SK-N-SH (cell line): ENCODE measurements around the gene CHRM1. TPM values are rescaled to one million over a fixed set of nuclear protein-coding genes. Genes with fewer than 3 reads are reported as not detected.

Experiments
- CTCF ChIA-PET: fragments of 300-600, 350-600 bp; formaldehyde crosslinking; extraction: SDS; loops from one replicate; lab custom pipeline; 2021; lab: Yijun Ruan, JAX
- POLR2A ChIA-PET: fragments of 350-600 bp; sonication (Branson Sonifier 250); formaldehyde crosslinking; extraction: SDS; loops from one replicate; lab custom pipeline; 2020; ENCODE audit warnings: antibody characterized with exemption, inconsistent platforms; lab: Yijun Ruan, JAX
- DNase-seq: peaks from one replicate; pipeline ENCODE4 v3.0.0; 2012
- H2AFZ ChIP-seq: fragments of 200-600 bp; sonication (generic); 2 replicates; pipeline ENCODE4 v1.8.1; 2016; ENCODE audit warnings: antibody characterized with exemption, mild to moderate bottlenecking, low read depth
- H3F3A ChIP-seq: fragments of 200-600 bp; sonication (generic); replicated peaks from 2 replicates; pipeline ENCODE3; 2016; ENCODE audit warnings: antibody characterized with exemption, mild to moderate bottlenecking; ENCODE audit not compliant: insufficient read depth
- H3K27ac ChIP-seq, 2 experiments: fragments of 200-500 bp in 1 of 2; fragments of 200-600 bp in 1 of 2; sonication (Bioruptor generic) in 1 of 2; sonication (generic), shearing (Covaris generic) in 1 of 2; 2 replicates each; pipeline versions ENCODE4 v1.5.1 to v1.6.1; 2014 to 2016; ENCODE audit warnings: low read depth in 2 of 2, inconsistent platforms in 1 of 2, low read length in 1 of 2, mild to moderate bottlenecking in 1 of 2, mixed read lengths in 1 of 2
- H3K27me3 ChIP-seq: fragments of 200-600 bp; sonication (generic), shearing (Covaris generic); 2 replicates; pipeline ENCODE4 v1.6.1; 2016; ENCODE audit warnings: mixed run types; ENCODE audit not compliant: insufficient read depth
- H3K36me3 ChIP-seq, 2 experiments: fragments of 200-500 bp in 1 of 2; fragments of 200-600 bp in 1 of 2; sonication (Bioruptor generic) in 1 of 2; sonication (generic) in 1 of 2; replicated peaks in 1 of 2; 2 replicates each; pipeline versions ENCODE3 to v1.5.1; 2014 to 2016; ENCODE audit warnings: low read length in 1 of 2, mild to moderate bottlenecking in 1 of 2; ENCODE audit not compliant: insufficient read depth in 2 of 2, control insufficient read depth in 1 of 2
- H3K4me1 ChIP-seq, 2 experiments: fragments of 200-500 bp in 1 of 2; fragments of 200-600 bp in 1 of 2; sonication (Bioruptor generic) in 1 of 2; sonication (generic), shearing (Covaris generic) in 1 of 2; 2 replicates each; pipeline versions ENCODE4 v1.5.1 to v1.6.1; 2014 to 2016; ENCODE audit warnings: low read depth in 1 of 2, low read length in 1 of 2, mixed run types in 1 of 2; ENCODE audit not compliant: insufficient read depth in 2 of 2, control insufficient read depth in 1 of 2
- H3K4me2 ChIP-seq: fragments of 200-600 bp; sonication (generic), shearing (Covaris generic); 2 replicates; pipeline ENCODE4 v1.6.1; 2017; ENCODE audit warnings: mixed run types
- H3K4me3 ChIP-seq, 2 experiments: fragments of 200-500 bp in 1 of 2; fragments of 200-600 bp in 1 of 2; sonication (Bioruptor generic) in 1 of 2; sonication (generic), shearing (Covaris generic) in 1 of 2; 2 replicates each; pipeline versions ENCODE4 v1.5.1 to v1.8.1; 2014 to 2016; ENCODE audit warnings: low read depth in 2 of 2, inconsistent platforms in 1 of 2, low read length in 1 of 2, mild to moderate bottlenecking in 1 of 2, mixed read lengths in 1 of 2, moderate library complexity in 1 of 2
- H3K79me2 ChIP-seq: fragments of 200-600 bp; sonication (generic); 2 replicates; pipeline ENCODE4 v1.8.1; 2017; ENCODE audit warnings: mild to moderate bottlenecking; ENCODE audit not compliant: insufficient read depth
- H3K9ac ChIP-seq: fragments of 200-600 bp; sonication (generic); 2 replicates; pipeline ENCODE4 v1.6.1; 2017; ENCODE audit warnings: mixed run types
- H3K9me2 ChIP-seq: fragments of 200-600 bp; sonication (generic); 2 replicates; pipeline ENCODE4 v1.6.1; 2017; ENCODE audit warnings: mixed run types
- H3K9me3 ChIP-seq: fragments of 200-600 bp; sonication (generic); 2 replicates; pipeline ENCODE4 v1.6.1; 2017; ENCODE audit warnings: mixed run types, mild to moderate bottlenecking, moderate library complexity
- H4K20me1 ChIP-seq: fragments of 200-600 bp; sonication (generic); 2 replicates; pipeline ENCODE4 v1.6.1; 2017; ENCODE audit warnings: mild to moderate bottlenecking, mixed run types; ENCODE audit not compliant: insufficient read depth
- CHD2 ChIP-seq: fragments of 150-350 bp; IDR thresholded peaks from 2 replicates; pipeline ENCODE4 v1.6.1; 2018; ENCODE audit warnings: low read length; ENCODE audit not compliant: partially characterized antibody
- EP300 ChIP-seq, 2 experiments: IDR thresholded peaks; 2 replicates each; pipeline versions ENCODE4 v1.4.0 to v1.6.1; 2012; ENCODE audit warnings: borderline replicate concordance in 1 of 2, low read depth in 1 of 2, low read length in 1 of 2
- FOXJ3 ChIP-seq: sonication (generic); formaldehyde crosslinking; IDR thresholded peaks from 2 replicates; pipeline ENCODE4 v1.5.1; 2020; ENCODE audit warnings: mild to moderate bottlenecking, missing genetic modification reagents
- GABPA ChIP-seq: IDR thresholded peaks from 2 replicates; pipeline ENCODE4 v1.4.0; 2012; ENCODE audit warnings: low read depth, mild to moderate bottlenecking
- MEF2A ChIP-seq: IDR thresholded peaks from 2 replicates; pipeline ENCODE4 v1.4.0; 2012; ENCODE audit warnings: low read depth, borderline replicate concordance
- NFIC ChIP-seq: IDR thresholded peaks from 2 replicates; pipeline ENCODE4 v1.4.0; 2012; ENCODE audit warnings: borderline replicate concordance
- RAD21 ChIP-seq: IDR thresholded peaks from 2 replicates; pipeline ENCODE4 v1.6.1; 2012; ENCODE audit warnings: mild to moderate bottlenecking, low read length
- RFX5 ChIP-seq: IDR thresholded peaks from 2 replicates; pipeline ENCODE4 v1.6.1; 2012; ENCODE audit warnings: mild to moderate bottlenecking, improper control_type of control experiment, low read length
- SIN3A ChIP-seq: IDR thresholded peaks from 2 replicates; pipeline ENCODE4 v1.6.1; 2012; ENCODE audit warnings: low read depth, mild to moderate bottlenecking, low read length, moderate library complexity, borderline replicate concordance
- TEAD4 ChIP-seq: IDR thresholded peaks from 2 replicates; pipeline ENCODE4 v1.4.0; 2012; ENCODE audit warnings: mild to moderate bottlenecking, borderline replicate concordance; ENCODE audit not compliant: insufficient read depth
- YY1 ChIP-seq: IDR thresholded peaks from 2 replicates; pipeline ENCODE4 v1.4.0; 2012; ENCODE audit warnings: low read depth, mild to moderate bottlenecking
- WGBS: methylation state at CpG from one replicate; pipeline ENCODE4 v1.1.6; 2017; ENCODE audit warnings: low lambda C conversion rate; 5-methylcytosine and 5-hydroxymethylcytosine counted together
- polyA plus RNA-seq, 3 experiments: library from polyadenylated mRNA; depleted of rRNA; stranded (reverse); fragments of >200 nt; gene quantifications; 2 replicates each; pipeline ENCODE4 v1.2.3, GENCODE V29; 2012
- TF ChIP-seq, protein P1 (sequence below): fragments of 150-350 bp; IDR thresholded peaks from 2 replicates; pipeline ENCODE4 v1.6.1; 2016; ENCODE audit warnings: mild to moderate bottlenecking, low read depth, low read length
- TF ChIP-seq, protein P2 (sequence below): fragments of 150-350 bp; IDR thresholded peaks from 2 replicates; pipeline ENCODE4 v1.6.1; 2017; ENCODE audit warnings: antibody characterized with exemption, low read length, low read depth, borderline replicate concordance
- TF ChIP-seq, protein P3 (sequence below): IDR thresholded peaks from 2 replicates; pipeline ENCODE4 v1.4.0; 2012; ENCODE audit warnings: low read depth, borderline replicate concordance
- TF ChIP-seq, protein P4 (sequence below): IDR thresholded peaks from 2 replicates; pipeline ENCODE4 v1.4.0; 2012; ENCODE audit warnings: low read depth

CHRM1 gene
- polyA plus RNA-seq, 1 of the 3 experiments (the other 2 are of a cell fraction) = not detected

DNA sequence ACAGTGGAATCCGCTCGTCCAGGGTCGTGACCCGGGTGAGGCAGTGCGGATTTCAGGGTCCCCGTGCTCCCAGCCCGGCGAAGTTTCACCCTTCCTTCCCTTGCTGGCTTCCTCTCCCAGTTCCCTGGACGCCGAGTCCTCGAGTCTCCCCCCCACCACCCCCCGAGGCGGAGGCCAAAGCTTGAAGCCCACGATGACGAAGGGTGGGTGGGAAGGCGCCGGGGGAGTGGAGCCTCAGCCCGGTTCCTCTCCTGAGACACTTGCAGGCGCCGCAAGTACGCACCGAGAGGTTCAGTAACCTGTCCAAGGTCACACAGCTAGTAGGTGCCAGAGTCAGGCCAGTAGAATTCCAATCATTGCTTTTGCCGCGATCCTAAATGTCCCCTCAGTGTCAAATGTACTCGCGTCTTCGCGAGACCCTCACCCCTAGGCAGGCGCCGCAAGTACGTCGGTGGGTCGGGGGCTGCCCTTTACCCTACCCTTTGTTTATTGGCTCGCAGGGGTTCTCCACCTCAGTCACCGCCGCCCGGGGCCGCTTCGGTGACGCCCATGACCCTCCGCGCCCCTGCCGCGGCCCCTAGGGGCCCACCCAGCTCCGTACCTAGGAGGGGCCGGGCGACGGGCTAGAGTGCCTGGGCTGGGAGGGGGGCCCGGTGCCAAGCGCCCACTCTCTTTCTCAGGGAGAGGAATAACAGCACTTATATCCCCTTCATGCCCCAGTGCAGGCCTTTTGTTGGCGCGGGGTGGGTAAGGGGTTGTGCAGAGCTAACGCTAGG lies 5.7 kb upstream of the CHRM1 start:
- CTCF ChIA-PET = interaction anchor here (0.9 to 6.9 kb wide), 4 partner anchors 20 to 96 kb away, joined by 3 to 54 read pairs (median 13); no protein-coding TSS in a partner anchor
- H3K4me2 ChIP-seq = no peak overlapping the region

DNA sequence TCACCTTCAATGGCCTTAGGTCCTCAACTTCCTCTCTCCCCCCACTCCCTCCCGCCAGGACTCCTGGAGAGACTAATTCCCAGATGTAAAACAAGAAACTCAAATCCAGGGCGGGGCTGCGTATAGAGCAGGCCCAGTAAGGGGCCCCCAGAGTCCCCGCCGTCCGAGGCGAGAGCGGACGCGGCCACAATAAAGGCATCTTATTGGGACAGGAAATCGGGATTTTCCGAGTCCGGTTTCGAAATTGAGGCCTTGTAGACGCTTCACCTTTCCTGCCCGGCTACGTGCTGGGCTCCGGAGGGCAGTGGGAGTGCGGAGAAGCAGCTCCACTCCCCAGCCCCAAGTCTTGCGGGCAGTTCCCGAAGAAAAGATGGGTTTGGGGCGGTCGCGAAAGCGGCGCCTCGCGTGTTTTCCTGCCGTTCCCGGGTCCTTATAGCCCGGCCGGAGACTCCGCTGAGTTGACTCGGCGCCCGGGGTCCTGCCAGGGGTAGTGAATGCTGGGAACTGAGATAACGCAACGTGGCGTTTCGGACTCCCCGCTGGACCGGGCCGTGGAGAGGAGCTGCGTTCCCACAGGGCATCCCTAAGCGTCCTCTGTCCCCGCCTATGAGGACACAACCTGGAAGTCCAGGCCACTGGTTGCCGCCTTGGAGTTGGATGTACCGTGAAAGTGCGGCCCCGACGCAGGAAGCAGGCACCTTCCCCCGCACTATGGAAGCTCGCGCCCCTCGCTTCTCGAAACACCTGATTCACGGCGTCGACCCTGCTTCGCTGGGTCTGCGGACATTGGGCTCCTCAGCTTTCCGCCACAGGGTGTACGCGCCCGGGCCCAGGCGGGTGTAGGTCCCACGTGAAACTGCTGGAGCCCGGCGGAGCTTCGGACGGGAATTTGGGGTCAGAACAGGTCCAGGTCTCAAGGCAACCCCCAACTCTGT lies 4.8 kb upstream of the CHRM1 start:
- Histone ChIP-seq H3K4me1 (peaks cover 0 to 44% of the 10 kb centered on the region in 2 experiments; a peak in 1 of 4 replicates), H4K20me1 (no peaks in the 10 kb centered on the region), H3K27ac (no peak overlapping the region), H3K9ac (no peak overlapping the region)
- TF ChIP-seq MEF2A (no peak), TEAD4 (no peak), GABPA (no peak), EP300 (IDR thresholded peaks at IDR 0.05; ENCODE audit: borderline replicate concordance in 1 of 2, low read depth in 1 of 2, low read length in 1 of 2) (no peak), FOXJ3 (CRISPR knock-in tag) (no peak), RAD21 (no peak), NFIC (no peak), YY1 (no peak), SIN3A (no peak)
- TF ChIP-seq, protein P1, sequence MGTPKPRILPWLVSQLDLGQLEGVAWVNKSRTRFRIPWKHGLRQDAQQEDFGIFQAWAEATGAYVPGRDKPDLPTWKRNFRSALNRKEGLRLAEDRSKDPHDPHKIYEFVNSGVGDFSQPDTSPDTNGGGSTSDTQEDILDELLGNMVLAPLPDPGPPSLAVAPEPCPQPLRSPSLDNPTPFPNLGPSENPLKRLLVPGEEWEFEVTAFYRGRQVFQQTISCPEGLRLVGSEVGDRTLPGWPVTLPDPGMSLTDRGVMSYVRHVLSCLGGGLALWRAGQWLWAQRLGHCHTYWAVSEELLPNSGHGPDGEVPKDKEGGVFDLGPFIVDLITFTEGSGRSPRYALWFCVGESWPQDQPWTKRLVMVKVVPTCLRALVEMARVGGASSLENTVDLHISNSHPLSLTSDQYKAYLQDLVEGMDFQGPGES = no peak
- TF ChIP-seq, protein P2, sequence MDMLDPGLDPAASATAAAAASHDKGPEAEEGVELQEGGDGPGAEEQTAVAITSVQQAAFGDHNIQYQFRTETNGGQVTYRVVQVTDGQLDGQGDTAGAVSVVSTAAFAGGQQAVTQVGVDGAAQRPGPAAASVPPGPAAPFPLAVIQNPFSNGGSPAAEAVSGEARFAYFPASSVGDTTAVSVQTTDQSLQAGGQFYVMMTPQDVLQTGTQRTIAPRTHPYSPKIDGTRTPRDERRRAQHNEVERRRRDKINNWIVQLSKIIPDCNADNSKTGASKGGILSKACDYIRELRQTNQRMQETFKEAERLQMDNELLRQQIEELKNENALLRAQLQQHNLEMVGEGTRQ = no peak
- TF ChIP-seq, protein P3, sequence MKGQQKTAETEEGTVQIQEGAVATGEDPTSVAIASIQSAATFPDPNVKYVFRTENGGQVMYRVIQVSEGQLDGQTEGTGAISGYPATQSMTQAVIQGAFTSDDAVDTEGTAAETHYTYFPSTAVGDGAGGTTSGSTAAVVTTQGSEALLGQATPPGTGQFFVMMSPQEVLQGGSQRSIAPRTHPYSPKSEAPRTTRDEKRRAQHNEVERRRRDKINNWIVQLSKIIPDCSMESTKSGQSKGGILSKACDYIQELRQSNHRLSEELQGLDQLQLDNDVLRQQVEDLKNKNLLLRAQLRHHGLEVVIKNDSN = no peak
- TF ChIP-seq, all 33 proteins: peak for 0
- ChIA-PET CTCF (interaction anchor here (0.9 to 6.9 kb wide), 3 partner anchors 19 to 97 kb away, joined by 3 to 54 read pairs (median 4); no protein-coding TSS in a partner anchor), POLR2A (no interaction called here)
- no peak overlapping the region for H2AFZ ChIP-seq
- no peak overlapping the region for H3K4me3 ChIP-seq
- H3K4me2 ChIP-seq = no peak overlapping the region
- no peaks in the 10 kb centered on the region for H3K9me2 ChIP-seq
- H3K79me2 ChIP-seq = no peaks in the 10 kb centered on the region
- H3K27me3 ChIP-seq = no peaks in the 10 kb centered on the region
- WGBS = 91% methylated on average over 55 of the region's 71 CpGs
- no peak for DNase-seq
- no peaks in the 10 kb centered on the region for H3K36me3 ChIP-seq
- H3F3A ChIP-seq = no peaks in the 10 kb centered on the region
- H3K9me3 ChIP-seq = no peaks in the 10 kb centered on the region

More for the DNA sequence above, 5.7 kb upstream of the CHRM1 start:
- POLR2A ChIA-PET = no interaction called here
- no peaks in the 10 kb centered on the region for H4K20me1 ChIP-seq
- H3K27me3 ChIP-seq = no peaks in the 10 kb centered on the region
- TF ChIP-seq, protein P2 = no peak
- TF ChIP-seq RAD21 = no peak
- TF ChIP-seq, protein P4, sequence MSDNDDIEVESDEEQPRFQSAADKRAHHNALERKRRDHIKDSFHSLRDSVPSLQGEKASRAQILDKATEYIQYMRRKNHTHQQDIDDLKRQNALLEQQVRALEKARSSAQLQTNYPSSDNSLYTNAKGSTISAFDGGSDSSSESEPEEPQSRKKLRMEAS = no peak
- no peak for TF ChIP-seq CHD2
- TF ChIP-seq RFX5 = no peak
- no peak for TF ChIP-seq FOXJ3 (CRISPR knock-in tag)
- DNase-seq = no peak
- 81% methylated on average over 30 of the region's 53 CpGs for WGBS
- H3K9me3 ChIP-seq = no peaks in the 10 kb centered on the region
- H3K27ac ChIP-seq = no peak overlapping the region
- H3K4me1 ChIP-seq = peaks cover 0 to 35% of the 10 kb centered on the region in 2 experiments; a peak in 1 of 4 replicates
- no peaks in the 10 kb centered on the region for H3K79me2 ChIP-seq
- H3K36me3 ChIP-seq = no peaks in the 10 kb centered on the region
- no peaks in the 10 kb centered on the region for H3F3A ChIP-seq
- no peak overlapping the region for H2AFZ ChIP-seq
- H3K9ac ChIP-seq = no peak overlapping the region
- no peak overlapping the region for H3K4me3 ChIP-seq
- H3K9me2 ChIP-seq = no peaks in the 10 kb centered on the region
